ENCODE results near the gene PLA2G4D. TPM values are rescaled to one million over a fixed set of nuclear protein-coding genes. Genes with fewer than 3 reads are reported as not detected.

PLA2G4D gene
- total RNA-seq, 1 donor from 2014 or later = not detected

DNA sequence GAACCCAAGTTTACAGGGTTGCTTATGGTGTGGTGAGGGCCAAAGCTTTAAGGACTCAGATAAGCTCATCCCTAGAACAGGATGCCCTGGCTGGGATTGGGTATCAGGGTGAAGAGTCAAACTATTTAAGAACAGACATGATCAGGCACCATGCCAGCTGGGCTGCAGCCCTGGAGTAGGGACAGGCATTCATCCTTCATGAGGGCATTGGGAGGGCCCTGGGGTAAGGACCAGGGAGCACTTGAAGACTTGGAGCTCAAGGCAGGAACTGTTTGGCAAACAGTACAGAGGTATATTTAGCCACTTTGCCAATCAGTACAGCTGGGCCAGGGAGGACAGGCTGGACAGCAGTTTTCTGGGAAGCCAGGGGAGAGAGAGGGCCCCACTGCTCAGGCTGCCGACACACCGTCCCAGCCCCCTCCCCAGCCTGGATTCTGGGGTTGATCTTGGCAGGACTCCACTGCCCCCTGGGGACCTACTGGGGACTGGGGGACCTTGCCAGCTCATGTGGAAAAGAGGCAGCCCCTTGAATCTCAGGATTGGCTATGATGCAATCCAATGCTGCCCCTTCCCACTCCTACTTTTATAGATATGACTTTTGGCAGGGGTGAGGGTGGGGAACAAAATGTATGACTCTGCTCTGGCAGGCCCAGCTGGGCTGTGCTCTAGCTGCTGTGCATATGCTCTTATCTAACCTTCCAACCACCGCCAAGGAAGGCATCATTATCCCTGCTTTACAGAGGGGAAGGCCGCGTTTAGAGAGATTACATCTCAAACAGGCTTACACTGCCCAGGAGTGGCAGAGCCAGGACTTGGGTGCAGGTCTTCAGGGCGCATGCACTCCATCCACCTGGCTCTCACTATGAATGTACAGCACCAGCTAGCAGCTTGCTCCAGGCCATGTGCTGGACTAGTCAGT, 75.8 kb downstream of the PLA2G4D start:
- Histone ChIP-seq H3K27me3 (ENCODE audit: control insufficient read depth, insufficient read depth, low read length) (peaks cover 2% of the 10 kb centered on the region), H3K4me3 (ENCODE audit: low read depth, low read length) (no peak overlapping the region), H3K36me3 (ENCODE audit: control insufficient read depth, insufficient read depth, low read length) (no peaks in the 10 kb centered on the region)
- no peak for DNase-seq (ENCODE audit: low read depth)
- TF ChIP-seq, protein P1, sequence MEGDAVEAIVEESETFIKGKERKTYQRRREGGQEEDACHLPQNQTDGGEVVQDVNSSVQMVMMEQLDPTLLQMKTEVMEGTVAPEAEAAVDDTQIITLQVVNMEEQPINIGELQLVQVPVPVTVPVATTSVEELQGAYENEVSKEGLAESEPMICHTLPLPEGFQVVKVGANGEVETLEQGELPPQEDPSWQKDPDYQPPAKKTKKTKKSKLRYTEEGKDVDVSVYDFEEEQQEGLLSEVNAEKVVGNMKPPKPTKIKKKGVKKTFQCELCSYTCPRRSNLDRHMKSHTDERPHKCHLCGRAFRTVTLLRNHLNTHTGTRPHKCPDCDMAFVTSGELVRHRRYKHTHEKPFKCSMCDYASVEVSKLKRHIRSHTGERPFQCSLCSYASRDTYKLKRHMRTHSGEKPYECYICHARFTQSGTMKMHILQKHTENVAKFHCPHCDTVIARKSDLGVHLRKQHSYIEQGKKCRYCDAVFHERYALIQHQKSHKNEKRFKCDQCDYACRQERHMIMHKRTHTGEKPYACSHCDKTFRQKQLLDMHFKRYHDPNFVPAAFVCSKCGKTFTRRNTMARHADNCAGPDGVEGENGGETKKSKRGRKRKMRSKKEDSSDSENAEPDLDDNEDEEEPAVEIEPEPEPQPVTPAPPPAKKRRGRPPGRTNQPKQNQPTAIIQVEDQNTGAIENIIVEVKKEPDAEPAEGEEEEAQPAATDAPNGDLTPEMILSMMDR (IDR thresholded peaks at IDR 0.05; ENCODE audit: insufficient read depth, low read length, poor library complexity, severe bottlenecking) = no peak

Other genes with a start within 250 kb of the PLA2G4D start
- gene SPTBN5, start 200.5 kb downstream of the PLA2G4D start, total RNA-seq = 0.14 and 0.17 TPM in 2 replicates
- 30.1 and 33.7 TPM in 2 replicates for gene EHD4, start 122.0 kb downstream of the PLA2G4D start, total RNA-seq
- gene PLA2G4E, start 73.5 kb downstream of the PLA2G4D start, total RNA-seq = not detected in 2 replicates
- 0.84 and 5.2 TPM in 2 replicates for gene PLA2G4F, start 62.1 kb upstream of the PLA2G4D start, total RNA-seq
- 43.3 and 53.9 TPM in 2 replicates for gene VPS39, start 113.7 kb upstream of the PLA2G4D start, total RNA-seq
- 14.2 and 16.6 TPM in 2 replicates for gene GANC, start 178.6 kb upstream of the PLA2G4D start, total RNA-seq
- gene TMEM87A, start 178.9 kb upstream of the PLA2G4D start, total RNA-seq = 53.6 and 59.8 TPM in 2 replicates

Data from kidney epithelial cell (primary cell).